ENCODE results near the gene RBM19.

Gene RBM19

DNA sequence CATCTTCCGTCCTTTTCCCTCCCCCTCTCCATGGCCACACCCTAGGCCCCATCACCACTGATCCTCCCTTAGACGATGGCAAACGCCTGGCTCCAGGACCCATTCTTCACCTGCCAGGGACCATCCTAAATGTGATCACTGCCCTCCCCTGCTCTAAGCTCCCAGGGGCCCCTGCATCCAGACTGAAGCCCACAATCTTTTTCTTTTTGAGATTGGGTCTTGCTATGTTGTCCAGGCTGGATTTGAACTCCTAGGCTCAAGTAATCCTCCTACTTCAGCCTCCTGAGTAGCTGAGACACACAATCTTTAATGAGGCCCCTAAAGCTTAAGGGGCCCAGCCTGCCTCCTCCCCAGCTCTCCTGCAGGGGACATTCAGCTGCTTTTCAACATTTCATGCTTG is 15.3 kb downstream of the RBM19 start:
- no peak for DNase-seq

DNA sequence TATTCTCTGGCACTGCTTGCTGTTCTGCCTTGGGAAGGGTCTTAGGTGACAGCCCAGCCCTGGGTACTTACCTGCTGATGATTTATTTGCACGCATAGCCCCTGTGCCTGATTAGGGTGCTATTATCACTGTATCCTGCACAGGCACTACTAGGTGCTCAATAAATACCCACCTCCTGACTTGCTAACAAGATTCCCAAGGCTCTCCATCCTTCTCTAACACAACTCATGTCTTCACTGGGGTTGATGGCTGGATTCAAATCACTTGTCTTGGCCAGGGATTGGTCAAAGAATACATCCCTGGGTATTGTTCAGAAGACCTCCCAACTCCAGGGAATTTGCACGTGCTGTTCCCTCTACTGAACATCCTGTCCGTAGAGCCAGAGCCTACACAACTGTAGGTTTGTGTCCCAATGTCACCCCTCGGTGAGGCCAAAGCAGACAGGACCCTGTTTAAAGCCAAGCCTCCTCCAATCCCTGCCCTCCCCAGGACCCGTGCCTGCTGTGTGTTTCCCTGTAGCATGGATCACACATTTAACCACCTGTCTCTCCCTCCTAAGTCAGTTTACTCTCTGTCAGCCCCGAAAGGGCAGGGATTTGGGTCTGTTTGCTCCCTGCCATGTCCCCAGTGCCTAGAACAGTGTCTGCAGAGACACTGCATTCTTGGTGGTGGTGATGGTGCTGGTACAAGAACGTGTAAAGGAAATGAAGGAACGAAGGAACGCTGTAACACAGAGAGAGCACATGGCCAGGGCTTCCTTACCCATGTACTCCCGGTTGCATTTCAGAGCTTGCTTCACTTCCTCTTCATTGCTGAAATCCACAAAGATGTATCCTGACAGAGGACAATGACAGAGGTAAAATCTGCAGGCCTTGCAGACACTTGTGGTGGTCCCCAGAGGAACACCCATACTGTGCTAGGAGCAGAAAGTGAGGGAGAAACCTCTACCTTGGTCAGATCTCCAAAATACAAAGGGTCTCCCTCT is 16.5 kb downstream of the RBM19 start:
- no peak for DNase-seq

DNA sequence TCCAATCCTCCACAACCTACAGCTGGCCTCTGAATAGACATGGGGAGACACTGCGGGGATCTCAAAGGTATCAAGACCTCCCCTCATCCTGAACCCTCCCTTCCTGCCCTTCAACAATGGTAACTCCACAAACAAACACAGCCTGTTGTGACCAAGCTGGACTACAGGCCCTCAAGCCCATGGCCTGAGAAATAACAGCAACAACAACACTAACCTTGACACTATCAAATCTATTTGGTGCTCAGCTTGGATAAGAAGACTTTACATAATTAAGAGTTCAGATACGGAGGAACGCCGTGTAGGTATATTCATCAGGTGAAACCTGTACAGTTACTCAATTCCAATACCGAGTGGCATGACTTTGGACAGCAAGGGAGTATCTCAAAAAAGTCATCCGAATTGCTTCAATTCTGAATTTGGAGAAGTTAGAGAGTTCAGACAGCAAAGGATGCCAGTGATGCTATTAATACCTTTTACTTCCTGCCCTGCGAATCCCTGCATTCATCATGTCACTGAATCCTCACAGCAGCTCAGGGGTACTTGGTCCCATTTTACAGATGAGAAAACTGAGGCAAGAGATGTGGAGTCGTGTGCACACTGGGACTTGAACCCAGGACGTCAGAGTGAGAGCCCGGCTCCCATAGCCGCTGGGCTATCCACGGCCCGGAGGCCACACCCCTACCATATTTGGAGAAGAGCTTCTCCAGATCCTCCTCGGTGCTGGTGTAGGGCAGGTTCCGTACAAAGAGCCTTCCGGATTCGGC is 17.8 kb downstream of the RBM19 start:
- DNase-seq = no peak

DNA sequence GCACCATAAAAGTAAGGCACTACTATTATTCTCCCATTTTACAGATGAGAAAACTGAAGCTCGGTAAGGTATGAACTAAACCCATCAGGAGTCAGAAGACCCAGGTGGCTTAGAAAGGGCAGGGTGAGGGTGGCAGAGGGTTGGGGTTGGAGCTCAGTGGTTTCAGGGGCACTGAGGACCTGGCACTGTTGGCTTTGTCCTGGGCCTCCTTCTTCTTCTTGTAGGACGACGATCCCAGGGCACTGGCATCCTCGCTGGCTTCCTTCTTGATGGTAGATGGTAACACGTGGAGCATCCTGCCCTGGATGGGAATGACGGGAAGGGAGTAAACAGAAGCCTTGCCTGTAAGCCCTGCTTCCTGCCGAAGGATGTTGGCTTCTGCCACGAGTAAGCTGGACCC is 19.9 kb downstream of the RBM19 start:
- no peak for DNase-seq

DNA sequence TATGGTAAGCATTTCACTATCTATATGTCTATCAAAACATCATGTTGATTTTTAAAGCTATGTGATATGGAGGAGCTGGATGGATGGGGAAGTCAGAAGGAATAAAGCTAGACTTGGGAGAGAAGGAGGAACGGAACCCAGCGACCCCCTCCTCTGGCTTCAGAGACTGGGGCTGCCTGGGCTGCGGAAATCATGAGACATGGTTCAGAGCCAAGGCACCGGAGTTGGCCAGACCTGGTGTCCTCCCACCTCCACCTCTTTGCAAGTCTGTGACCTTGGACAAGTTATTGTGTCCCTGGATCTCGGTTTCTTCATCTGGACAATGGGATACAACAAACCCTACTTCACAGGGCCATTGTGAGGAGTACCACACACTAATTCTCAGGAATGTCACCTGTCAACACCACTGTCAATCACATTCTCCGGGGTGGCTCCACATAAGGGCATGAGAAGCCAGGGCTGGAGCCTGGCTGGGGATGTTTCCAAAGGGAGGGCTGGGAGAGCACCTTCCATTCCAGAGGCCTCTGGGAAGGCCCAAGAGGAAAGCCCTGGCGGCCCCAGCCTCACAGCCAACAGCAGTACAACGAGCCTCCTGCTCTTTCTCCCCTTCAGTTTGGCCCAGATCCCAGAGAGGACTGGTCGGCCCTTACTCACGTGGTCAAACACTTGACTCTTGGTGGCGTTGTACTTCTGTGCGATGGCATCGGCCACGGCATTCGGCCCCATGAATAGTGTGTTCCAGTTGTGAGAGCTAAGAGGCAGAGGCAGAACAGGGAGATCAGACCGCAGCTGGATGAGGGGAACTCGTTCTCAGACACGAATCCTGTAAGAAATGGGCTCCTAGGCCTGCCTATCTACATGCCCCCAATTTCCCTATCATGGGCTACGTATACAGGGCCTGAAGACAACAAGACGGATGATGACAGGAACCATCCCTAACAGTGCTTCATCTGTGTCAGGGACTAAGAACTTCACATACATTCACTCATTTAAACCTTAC is 20.7 kb downstream of the RBM19 start:
- DNase-seq = no peak

DNA sequence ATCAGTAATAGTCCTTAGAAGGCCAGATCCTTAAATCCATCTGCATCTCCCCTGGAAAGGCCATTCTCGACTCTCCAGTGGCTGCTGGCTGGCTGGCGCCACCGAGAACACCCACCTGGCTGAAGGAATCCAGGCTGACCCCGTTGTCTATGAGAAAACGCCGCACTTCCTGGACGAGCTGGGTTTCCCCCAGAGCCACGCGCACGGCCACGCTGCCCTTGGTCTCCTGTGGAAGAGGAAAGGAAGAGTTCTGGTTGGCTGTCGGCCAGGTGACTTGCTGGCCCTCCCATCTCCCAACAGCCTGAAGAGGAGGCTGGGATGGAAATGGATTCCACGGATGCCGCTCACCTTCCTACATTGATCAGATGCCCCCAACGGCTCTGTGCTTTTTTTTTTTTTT is 23.9 kb downstream of the RBM19 start:
- DNase-seq = no peak

DNA sequence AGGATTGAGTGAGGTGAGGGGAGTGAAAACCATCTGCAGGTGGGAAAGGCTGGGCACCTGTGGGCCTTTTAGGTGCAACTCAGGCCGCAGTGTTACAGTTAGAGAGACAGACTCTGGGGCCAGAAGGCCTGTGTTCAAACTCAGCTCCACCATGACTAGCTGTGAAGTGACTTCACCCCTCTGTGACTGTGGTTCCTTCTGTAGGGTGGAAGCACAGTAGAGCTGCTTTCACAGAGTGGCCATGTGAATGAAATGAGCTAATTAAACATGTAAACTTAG is 25.0 kb downstream of the RBM19 start:
- DNase-seq = no peak

DNA sequence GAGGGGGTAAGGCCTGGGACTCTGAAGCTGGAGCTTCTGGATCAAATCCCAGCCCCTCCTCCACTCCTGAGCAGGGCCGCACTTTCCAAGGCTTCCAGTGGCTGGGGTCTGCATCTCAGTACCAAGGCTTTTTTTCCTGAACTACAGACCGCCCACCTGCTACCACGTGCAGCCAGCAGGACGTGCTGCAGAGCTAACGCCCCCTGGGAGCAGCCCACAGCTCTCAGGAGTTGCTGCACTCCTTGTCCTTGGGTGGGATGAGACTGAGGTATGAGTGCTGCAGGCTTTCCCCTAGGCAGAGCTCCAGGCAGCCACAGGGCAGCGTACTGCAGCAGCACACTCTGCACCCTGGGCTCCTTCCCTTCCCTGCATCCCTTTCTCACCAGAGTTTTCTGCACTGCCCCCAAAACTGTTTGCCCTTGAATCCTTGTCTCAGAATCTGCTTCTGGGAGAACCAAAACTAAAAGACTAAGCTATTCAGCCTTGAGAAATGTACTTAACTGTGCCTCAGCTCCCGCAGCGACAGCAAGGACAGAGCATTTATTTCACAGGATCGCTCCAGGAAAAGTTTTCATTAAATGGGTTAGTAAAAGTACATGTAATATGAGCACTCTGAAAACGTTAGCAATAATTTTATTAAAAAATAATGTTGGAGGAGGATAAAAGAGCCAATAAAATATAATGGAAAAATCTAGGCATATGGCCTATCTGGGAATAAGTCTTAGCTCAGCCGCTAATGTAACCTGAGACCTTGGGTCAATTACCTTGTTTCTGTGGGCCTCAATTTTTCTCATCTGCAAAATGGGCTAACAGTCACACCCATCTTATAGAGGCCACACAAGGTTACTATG is 25.5 kb downstream of the RBM19 start:
- DNase-seq = no peak

DNA sequence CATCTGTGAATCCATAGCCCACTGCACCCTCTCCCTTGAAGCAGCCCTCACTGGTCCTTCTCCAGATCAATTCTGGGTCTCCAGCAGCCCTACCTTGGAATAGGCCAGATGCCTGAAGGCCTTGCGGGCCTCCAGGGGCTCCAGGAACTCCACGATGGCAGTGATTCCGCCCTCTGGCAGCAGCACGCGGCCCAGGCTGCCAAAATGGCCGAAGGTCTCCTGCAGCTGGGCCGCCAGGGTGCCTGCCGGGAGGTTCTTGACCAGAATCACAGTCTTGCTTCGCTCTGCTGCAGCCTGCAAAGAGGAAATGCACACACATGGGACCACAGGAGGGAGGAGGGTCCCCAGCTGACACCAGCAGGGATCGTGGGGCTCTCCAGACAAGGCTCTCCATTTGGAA is 26.3 kb downstream of the RBM19 start:
- DNase-seq = no peak

DNA sequence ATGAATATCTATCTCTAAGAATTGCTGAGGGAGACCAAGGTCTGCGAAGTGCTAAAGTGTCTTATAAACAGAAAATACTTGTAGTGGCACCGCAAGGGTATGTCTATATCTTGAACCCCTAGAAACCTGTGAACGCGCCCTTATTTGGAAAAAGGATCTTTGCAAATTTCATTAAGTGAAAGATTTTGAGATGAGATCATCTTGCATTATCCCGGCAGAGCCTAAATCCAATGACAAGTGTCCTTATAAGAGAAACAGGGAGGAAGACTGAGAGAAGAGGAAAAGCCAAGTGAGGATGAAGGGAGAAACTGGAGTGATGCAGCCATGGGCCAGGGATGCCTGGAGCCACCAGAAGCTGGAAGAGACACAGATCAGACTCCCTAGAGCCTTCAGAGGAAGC is 27.7 kb downstream of the RBM19 start:
- DNase-seq = no peak

DNA sequence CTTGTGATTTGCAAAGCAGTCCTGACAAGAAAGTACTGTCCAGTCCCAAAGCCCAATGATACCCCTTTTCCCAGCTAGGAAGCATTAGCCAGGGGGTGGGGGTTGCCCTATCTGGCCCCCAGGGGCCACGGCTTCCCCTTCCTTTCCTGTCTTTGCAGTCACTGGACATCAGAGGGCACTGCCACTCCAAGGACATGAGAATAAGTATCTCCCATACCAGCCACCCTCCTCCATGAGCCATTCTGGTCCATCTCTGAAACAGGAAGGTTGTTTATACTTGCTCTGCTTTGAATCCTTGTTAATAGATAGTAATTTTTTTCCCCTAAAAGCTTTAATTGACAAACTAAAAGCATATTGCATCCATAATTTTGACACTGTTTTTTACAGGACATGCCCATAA is 29.7 kb downstream of the RBM19 start:
- DNase-seq = no peak

DNA sequence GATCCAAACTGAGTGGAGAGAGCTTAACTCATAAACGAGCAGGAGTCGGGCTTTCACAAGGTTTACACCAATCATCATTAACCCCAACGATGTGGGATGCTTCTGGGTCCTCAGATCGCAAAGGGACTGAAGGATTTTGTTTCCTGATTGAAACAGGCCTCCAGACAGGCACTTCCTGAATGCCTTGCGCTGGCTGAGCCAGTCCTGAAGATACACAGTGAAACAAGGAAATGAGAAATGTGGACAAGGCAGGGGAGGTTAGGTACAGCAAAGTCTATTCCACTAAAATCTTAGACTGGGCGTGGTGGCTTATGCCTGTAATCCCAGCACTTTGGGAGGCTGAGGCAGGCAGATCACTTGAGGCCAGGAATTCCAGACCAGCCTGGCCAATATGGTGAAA is 30.7 kb downstream of the RBM19 start:
- DNase-seq = no peak

DNA sequence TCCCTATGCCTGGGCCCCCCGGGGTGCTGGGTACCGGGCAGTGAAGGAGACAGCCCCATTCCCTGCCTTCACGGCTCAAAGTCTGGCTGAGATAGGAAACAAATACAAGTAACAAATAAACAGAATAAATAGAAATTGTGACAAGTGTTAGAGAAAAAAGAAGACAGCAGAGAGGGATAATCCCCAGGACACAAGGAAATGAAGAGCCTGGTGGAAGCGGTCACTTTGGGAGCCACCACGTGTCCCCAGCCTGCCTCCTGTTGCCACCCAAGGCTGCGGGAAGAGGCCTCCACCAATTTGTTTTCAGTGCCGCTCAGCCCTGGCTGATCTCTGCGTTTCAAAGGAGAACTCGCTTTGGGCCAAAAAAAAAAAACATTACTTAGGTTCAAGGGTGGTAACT is 31.2 kb downstream of the RBM19 start:
- no peak for DNase-seq

DNA sequence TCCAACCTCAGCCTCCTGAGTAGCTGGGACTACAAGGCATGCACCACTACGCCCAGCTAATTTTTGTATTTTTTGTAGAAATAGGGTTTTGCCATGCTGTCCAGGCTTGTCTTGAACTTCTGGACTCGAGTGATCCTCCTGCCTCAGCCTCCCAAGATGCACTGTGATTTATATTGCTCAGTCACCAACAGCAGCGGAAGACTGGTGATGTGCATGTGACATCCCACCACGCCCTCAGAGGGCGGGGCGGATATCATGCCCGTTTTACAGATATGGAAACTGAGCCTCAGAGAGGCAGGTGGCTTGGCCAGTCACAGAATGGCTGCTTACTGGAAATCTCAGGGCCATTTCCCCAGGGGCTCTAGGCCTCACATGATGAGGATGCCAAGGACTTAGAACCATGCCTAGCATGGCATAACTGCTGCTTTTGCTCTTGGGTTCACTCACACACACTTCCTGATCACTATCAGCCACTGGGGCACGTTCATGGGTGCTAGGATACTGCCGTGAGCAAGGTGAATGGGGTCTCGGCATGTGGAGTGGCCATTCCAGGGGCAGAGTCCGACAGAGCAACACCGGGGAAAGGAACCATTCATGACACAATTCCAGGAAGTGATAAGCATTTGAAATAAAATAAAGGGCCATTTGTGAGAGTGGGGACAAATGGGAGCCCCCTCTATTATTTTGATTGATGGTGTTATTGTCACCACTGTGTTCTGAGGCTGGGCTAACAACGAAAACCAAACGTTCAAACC is 31.9 kb downstream of the RBM19 start:
- no peak for DNase-seq

DNA sequence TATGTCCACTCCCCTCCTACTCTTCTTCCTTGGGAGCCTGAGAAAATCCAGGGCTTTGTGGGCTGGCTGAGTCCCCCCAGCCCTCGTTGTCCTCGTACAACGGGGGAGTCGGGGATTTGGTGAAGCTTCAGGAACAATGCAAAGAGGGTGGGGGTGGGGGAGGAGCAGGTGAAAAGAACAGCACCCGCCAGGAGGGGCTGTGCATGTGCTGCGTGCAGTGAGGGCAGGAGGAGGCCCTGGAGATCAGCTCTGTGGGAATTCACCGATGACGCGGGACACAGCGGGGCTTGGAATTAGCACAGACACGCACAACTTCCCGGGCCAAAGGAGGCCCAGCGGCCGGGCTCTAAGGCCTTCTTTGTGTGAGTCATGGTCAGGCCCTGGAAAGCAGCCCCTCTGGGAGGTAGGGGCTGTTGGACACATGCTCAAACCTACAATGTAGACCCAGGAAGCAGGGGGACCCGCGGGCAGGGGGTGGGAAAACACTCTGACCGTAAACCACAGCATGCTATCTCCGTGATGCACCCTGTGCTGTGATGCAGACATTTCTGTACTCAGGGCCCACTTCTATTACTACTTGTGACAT is 32.8 kb downstream of the RBM19 start:
- no peak for DNase-seq

DNA sequence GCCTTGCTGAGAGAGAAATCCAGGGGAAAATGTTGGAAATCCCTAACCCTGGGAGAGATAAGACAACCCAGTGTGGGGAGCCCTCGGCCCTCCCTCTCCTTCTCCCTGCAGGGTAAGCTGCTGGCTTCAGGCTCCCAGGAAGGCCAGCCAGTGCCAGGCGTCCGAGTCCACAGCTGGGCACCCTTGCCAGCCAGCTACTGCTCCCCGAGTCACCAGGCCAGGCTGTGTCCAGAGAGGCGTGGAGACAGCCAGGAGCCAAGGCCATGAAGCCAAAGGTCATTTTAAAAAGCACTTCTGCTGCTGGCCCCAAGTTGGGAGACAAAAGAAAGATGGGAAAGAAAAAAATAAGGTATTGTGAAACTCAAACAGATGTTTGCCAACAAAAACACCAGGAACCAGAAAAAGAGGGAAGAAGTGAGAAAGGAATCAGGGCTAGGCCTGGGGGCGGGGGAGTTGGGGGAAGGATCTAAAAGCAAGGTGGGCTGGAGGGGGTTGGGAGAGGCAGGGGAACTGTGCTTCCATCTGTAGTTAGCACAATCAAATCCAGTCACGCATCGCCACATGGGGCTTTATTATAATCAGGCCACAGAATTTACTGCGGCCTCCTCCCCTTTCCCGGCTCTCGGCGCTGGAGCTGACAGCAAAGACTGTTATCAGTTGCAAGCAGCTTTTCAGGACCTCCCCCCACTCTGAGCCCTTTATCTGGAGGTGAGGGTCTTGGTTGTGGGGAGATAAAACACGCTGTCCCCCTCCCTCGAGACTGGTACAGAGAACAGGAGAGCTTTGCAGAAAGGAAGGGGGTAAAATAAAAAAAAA is 33.5 kb downstream of the RBM19 start:
- no peak for DNase-seq

DNA sequence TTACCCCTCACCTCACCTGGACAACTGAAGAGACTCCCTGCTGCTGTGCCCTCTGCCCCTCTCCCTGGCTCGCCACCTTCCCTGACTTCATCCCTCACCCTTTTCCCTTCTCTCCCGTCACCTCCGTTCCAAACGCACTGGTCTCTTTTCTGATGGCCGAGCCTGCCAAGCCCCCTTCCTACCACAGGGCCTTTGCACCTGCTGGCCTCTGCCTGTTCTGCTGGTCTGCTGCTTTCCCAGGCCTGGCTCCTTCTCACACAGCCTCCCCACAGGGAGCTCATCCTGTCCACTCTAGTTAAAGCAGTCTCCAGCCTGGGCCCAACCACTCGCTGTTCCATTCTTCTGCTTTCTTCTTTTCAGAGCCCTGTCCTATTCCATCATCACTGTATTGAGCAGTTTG is 34.6 kb downstream of the RBM19 start:
- DNase-seq = no peak

DNA sequence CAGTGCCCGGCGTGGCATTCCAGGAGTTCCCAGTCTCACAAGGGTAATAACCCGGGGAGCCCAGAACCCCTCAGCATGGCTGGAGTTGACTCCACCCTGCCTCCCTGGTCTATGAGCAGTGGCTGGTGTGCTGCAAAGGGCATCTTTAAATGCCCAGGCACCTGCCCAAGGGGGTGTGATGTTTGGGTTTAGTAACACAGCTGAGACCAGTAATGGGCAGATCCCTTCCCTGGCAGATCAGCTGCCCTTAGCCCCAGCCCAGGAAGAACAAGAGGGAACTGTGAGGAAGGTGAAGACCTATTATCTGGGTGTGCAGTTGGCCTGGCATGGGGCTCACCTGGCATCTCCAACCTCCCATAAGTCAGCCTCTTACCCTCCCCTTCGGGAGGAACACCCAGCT is 35.9 kb downstream of the RBM19 start:
- DNase-seq = no peak

DNA sequence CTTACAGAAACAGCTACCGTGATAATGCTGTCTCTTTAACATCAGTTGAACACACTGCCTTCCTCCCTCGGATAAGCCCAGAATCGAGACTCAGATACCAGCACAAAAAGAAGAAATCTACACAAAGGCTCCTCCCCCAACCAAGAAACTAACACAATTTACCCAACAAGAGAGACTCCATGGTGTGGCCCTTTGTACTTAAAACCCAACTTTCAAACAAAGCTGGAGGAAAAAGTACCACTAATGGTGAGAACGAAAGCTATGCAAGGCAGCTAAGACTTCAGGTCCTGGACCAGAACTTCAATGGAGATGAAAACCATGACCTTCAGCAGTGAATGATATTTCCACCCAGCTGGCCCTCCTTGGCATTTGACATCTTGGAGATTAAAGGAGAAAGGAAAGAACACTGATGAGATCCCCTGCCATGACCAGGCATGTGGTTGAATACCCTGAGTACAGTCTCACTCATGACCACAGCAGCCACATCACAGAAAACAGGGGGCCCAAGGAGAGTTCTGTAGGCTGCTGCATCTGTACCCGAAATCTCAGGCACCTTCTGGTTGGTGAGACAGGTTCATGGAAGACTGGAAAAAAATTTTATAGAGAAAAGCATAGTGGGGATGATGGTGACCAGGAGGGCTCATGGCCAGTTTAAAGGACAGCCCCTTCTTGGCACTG is 36.7 kb downstream of the RBM19 start:
- no peak for DNase-seq

DNA sequence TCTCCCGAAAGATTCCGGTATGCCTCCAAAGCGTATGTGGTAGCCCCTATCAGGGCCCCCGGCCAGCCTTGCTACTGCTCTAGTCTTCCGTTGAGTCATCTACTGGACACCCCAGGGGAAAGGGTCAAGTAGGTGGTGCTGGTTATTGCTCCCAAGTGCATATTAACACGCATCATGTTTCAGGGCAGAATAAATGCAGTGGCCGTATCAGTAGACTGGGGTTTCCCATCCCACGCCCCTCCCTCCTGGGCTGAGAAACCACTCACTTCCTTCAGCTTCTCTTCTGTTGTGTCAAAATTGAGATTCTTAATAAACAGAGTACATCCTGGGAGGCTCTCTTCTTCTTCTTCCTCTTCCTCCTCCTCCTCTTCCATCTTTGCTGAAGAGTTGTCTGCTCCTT is 39.3 kb downstream of the RBM19 start:
- DNase-seq = no peak

All from activated CD4-positive, alpha-beta T cell treated with anti-CD3 and anti-CD28 coated beads for 4 hours (primary cell).